Astrocyte of the spinal cord (primary cell): ENCODE data around the gene IFRD2.
"Not testable (repeated sequence)": the region's sequence is repeated elsewhere in the genome, so short reads cannot be mapped to it uniquely, and the experiment has no call there.

Experiments used
- DNase-seq: peaks from one replicate; pipeline ENCODE4 v3.0.0; 2011; ENCODE audit warnings: low read depth, low spot score
- H3K4me3 ChIP-seq: 2 replicates; pipeline ENCODE4 v1.5.1; 2011; ENCODE audit warnings: low read depth, mild to moderate bottlenecking, low read length, moderate library complexity
- in situ Hi-C: cut with HindIII; loops from 2 replicates; pipeline ENCODE4 v1.10.0; 2017; ENCODE audit warnings: low sequenced_read_pairs
- TF ChIP-seq, protein P1 (sequence below): IDR thresholded peaks from 2 replicates; pipeline ENCODE4 v1.5.1; 2012; ENCODE audit warnings: low read depth, mild to moderate bottlenecking, low read length, inconsistent platforms

IFRD2 gene

GRCh38 chr3:50274371-50275104, 17.7 kb downstream of the IFRD2 start:
- in situ Hi-C loops = no loop called here
- TF ChIP-seq, protein P1, sequence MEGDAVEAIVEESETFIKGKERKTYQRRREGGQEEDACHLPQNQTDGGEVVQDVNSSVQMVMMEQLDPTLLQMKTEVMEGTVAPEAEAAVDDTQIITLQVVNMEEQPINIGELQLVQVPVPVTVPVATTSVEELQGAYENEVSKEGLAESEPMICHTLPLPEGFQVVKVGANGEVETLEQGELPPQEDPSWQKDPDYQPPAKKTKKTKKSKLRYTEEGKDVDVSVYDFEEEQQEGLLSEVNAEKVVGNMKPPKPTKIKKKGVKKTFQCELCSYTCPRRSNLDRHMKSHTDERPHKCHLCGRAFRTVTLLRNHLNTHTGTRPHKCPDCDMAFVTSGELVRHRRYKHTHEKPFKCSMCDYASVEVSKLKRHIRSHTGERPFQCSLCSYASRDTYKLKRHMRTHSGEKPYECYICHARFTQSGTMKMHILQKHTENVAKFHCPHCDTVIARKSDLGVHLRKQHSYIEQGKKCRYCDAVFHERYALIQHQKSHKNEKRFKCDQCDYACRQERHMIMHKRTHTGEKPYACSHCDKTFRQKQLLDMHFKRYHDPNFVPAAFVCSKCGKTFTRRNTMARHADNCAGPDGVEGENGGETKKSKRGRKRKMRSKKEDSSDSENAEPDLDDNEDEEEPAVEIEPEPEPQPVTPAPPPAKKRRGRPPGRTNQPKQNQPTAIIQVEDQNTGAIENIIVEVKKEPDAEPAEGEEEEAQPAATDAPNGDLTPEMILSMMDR = peak; percentile 69
- peak; percentile 49 for DNase-seq
- no peak overlapping the region for H3K4me3 ChIP-seq

DNA sequence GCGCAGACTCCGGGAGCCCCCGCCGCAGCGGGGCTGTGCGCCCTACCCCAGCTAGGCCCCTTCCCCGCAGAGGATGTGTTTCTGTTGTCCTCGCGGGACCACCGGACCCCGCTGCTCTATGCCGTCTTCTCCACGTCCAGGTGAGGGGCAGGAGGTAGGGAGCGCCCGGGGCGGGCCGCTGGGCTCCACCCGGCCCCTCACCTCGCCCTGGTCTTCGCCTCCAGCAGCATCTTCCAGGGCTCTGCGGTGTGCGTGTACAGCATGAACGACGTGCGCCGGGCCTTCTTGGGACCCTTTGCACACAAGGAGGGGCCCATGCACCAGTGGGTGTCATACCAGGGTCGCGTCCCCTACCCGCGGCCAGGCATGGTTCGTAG, 18.6 kb downstream of the IFRD2 start:
- TF ChIP-seq, protein P1 = no peak
- DNase-seq = no peak
- in situ Hi-C loops = no loop called here
- H3K4me3 ChIP-seq = no peak overlapping the region

- TF ChIP-seq, protein P1 = peak; percentile 96
- H3K4me3 ChIP-seq = peak overlapping the region; percentile 22
- in situ Hi-C loops = no loop called here
- peak; percentile 67 for DNase-seq
Measured at GRCh38 chr3:50272911-50273688, 19.1 kb downstream of the IFRD2 start.

- H3K4me3 ChIP-seq, in situ Hi-C loops, DNase-seq: not testable (repeated sequence)
Measured at GRCh38 chr3:50272538-50272910, 19.7 kb downstream of the IFRD2 start.

GRCh38 chr3:50271314-50271936, 20.8 kb downstream of the IFRD2 start:
- TF ChIP-seq, protein P1 = no peak

DNA sequence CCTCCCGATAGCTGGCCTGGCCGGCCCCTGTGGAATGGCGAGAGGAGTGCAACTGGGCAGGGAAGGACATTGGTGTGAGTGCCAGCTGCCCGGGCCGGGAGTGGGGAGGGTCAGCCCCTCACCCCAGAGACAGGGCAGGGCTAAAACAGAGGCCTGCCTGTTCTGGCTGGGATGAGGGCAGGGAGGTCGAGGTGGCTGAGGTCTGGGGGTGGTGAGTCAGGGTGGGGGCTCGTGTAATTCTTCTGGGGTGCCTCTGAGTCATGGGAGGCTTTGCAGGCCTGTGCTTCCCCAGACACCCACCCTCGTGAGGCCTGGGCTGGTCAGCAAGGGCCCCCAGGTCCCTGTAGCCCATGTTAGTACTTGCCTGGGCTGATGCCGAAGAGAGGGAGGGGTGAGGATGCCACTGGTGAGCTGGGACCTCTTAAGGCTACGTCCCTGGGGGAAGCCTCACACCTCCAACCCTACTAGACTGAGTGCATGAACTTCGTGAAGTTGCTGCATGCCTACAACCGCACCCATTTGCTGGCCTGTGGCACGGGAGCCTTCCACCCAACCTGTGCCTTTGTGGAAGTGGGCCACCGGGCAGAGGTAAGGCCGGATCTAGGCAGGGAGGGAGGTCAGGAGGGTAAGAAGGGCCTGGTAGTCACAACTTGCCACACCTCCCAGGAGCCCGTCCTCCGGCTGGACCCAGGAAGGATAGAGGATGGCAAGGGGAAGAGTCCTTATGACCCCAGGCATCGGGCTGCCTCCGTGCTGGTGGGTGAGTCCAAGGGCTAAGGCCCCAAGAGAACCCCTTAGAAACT, 21.6 kb downstream of the IFRD2 start:
- H3K4me3 ChIP-seq = no peak overlapping the region
- no peak for DNase-seq
- in situ Hi-C loops = no loop called here
- TF ChIP-seq, protein P1 = no peak

More at GRCh38 chr3:50271314-50271936, 20.8 kb downstream of the IFRD2 start:
- H3K4me3 ChIP-seq = no peak overlapping the region
- no peak for DNase-seq
- in situ Hi-C loops = no loop called here
